Neural cell (in vitro differentiated cells): ENCODE measurements around the gene CCDC190.

Experiments used
- CTCF ChIP-seq: fragments of 450-650 bp; IDR thresholded peaks from 2 replicates; pipeline ENCODE4 v1.5.1; 2014; ENCODE audit warnings: antibody characterized with exemption, mild to moderate bottlenecking, moderate library complexity; ENCODE audit not compliant: poor library complexity, severe bottlenecking
- EZH2 ChIP-seq: fragments of 200-600, 300-800 bp; shearing (Covaris generic), sonication (generic); IDR thresholded peaks from 2 replicates; pipeline ENCODE4 v1.6.1; 2014; ENCODE audit warnings: antibody characterized with exemption, low read length, borderline replicate concordance, mild to moderate bottlenecking; ENCODE audit not compliant: insufficient read depth, poor library complexity, severe bottlenecking
- POLR2AphosphoS5 ChIP-seq: IDR thresholded peaks from 2 replicates; pipeline ENCODE4 v1.6.1; 2012
- RAD21 ChIP-seq: fragments of 450-650 bp; conservative IDR thresholded peaks from 2 replicates; pipeline ENCODE4 v1.6.1; 2014; ENCODE audit warnings: antibody characterized with exemption, mild to moderate bottlenecking, moderate library complexity
- REST ChIP-seq: IDR thresholded peaks from 2 replicates; pipeline ENCODE4 v1.6.1; 2012; ENCODE audit warnings: borderline replicate concordance
- SMC3 ChIP-seq: fragments of 450-650 bp; conservative IDR thresholded peaks from 2 replicates; pipeline ENCODE4 v1.6.1; 2014; ENCODE audit warnings: antibody characterized with exemption, mild to moderate bottlenecking, moderate library complexity; ENCODE audit not compliant: poor library complexity
- TAF1 ChIP-seq: IDR thresholded peaks from 2 replicates; pipeline ENCODE4 v1.6.1; 2012; ENCODE audit warnings: low read depth

- TF ChIP-seq CTCF = no peak
- no peak for TF ChIP-seq EZH2
- no peak for TF ChIP-seq POLR2AphosphoS5
- TF ChIP-seq SMC3 = no peak
- TF ChIP-seq TAF1 = no peak
- TF ChIP-seq RAD21 = no peak
- TF ChIP-seq REST = no peak
Observed at GRCh38 chr1:162893612-162893908, 32.6 kb upstream of the CCDC190 start.
